Adrenal gland (tissue), 12 donors: ENCODE data around the gene ANKFY1. TPM values are rescaled to one million over a fixed set of nuclear protein-coding genes. Genes with fewer than 3 reads are reported as not detected.

Experiments
- DNase-seq, 7 donors: peaks; one replicate each; pipeline ENCODE4 v3.0.0-alpha.2; 2019 to 2020
- H3K27ac ChIP-seq, 5 donors: fragments of 200-600 bp; sonication (generic) in 4 of 5; 1 replicate in 3 of 5; 2 replicates in 2 of 5; pipeline versions ENCODE4 v1.5.1 to v1.8.0; 2016 to 2020; ENCODE audit warnings: mild to moderate bottlenecking in 1 of 5
- H3K27me3 ChIP-seq: fragments of 200-600 bp; 2 replicates; pipeline ENCODE4 v1.8.0; 2021
- H3K36me3 ChIP-seq, 2 donors: fragments of 200-600 bp; replicated peaks in 1 of 2; 1 replicate in 1 of 2; 2 replicates in 1 of 2; pipeline versions ENCODE4 v1.5.1 to v1.8.0; 2018 to 2022
- H3K4me1 ChIP-seq, 2 donors: fragments of 200-600 bp; replicated peaks in 1 of 2; 1 replicate in 1 of 2; 2 replicates in 1 of 2; pipeline versions ENCODE4 v1.5.1 to v1.8.0; 2018 to 2021
- H3K4me3 ChIP-seq, 4 donors: fragments of 200-600 bp; sonication (generic) in 3 of 4; one replicate each; pipeline ENCODE4 v1.5.1; 2016 to 2018
- H3K9me3 ChIP-seq, 3 donors: fragments of 200-600 bp; sonication (generic) in 1 of 3; replicated peaks in 1 of 3; 1 replicate in 2 of 3; 2 replicates in 1 of 3; pipeline versions ENCODE4 v1.5.1 to v1.8.0; 2016 to 2021
- POLR2A ChIP-seq, 2 donors: fragments of 450-650 bp; IDR thresholded peaks; one replicate each; pipeline ENCODE4 v1.6.1; 2017; ENCODE audit warnings: antibody characterized with exemption in 2 of 2, mild to moderate bottlenecking in 2 of 2, moderate library complexity in 1 of 2
- WGBS, 4 donors: extraction: QIAGEN DNeasy Blood & Tissue Kit in 2 of 4; methylation state at CpG; one replicate each; pipeline versions ENCODE4 v1.1.5 to v1.1.7; 2013 to 2017; 5-methylcytosine and 5-hydroxymethylcytosine counted together
- intact Hi-C, 2 donors: fragments of 100-400 bp; cut with DNase I; formaldehyde crosslinking; loops; one replicate each; pipeline versions ENCODE4 v1.14.1 to v1.15.0; 2022 to 2023
- polyA plus RNA-seq, 3 donors: library from polyadenylated mRNA; stranded (reverse); fragments of 200-250 nt in 2 of 3; fragments of 350-450 nt in 1 of 3; fragmentation: Illumina TruSeq in 1 of 3; extraction: RNeasy Lipid Tissue Mini Kit (QIAGEN cat#74804) in 1 of 3; gene quantifications; one replicate each; pipeline ENCODE4 v1.2.3, GENCODE V29; 2013 to 2014
- total RNA-seq, 9 donors: library from RNA; depleted of rRNA in 4 of 9; stranded (reverse); fragments of >200 nt in 4 of 9; fragments of 120-200 nt in 1 of 9; fragmentation: NEBNext Ultra II Directional in 1 of 9; extraction: Animal tissue kit (Norgen Biotek cat#: 25700) in 1 of 9; gene quantifications; one replicate each; pipeline versions ENCODE4 v1.1.0 to v1.2.4, GENCODE V29; 2013 to 2023
- TF ChIP-seq, protein P1 (sequence below), 6 experiments: fragments of 450-650 bp in 4 of 6; fragments of 200-600 bp in 2 of 6; sonication (generic) in 1 of 6; IDR thresholded peaks; 1 replicate in 5 of 6; 2 replicates in 1 of 6; pipeline versions ENCODE4 v1.5.1 to v1.8.0; 2016 to 2021; ENCODE audit warnings: antibody characterized with exemption in 6 of 6, mild to moderate bottlenecking in 2 of 6, moderate library complexity in 1 of 6
- donor health status: healthy with polysubstance abuse.
- donor health status: Bipolar disorder and iron deficiency.
- donor health status: DM: yes; HTN: yes; CAD: no.
- donor health status: DM: no; HTN: no; CAD: no.
- donor health status: DM: no; HTN: no; CAD: no.
- donor health status: DM: yes; HTN: yes; CAD: no.

ANKFY1 gene
- total and polyA plus RNA-seq, 12 donors: 14.8 to 91.0 (median 46.7) TPM

DNA sequence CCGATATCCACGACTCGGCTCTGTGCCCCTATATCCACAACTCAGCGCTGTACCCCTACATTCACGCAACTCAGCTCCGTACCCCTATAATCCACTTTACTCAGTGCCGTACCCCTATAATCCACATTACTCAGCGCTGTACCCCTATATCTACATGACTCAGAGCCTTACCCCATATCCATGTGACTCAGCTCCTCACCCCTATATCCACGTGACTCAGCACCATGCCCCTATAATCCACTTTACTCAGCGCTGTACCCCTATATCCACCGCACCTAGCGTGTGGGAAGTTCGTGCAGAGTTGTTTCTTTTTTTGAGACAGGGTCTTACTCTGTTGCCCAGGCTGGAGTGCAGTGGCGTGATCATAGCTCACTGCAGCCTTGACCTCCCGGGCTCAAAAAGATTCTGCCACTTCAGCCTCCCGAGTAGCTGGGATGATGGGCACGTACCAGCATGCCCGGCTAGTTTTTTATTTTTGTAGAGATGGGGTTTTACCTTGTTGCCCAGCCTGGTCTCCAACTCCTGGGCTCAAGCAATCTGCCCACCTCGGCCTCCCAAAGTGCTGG, 103.4 kb downstream of the ANKFY1 start:
- TF ChIP-seq, protein P1, sequence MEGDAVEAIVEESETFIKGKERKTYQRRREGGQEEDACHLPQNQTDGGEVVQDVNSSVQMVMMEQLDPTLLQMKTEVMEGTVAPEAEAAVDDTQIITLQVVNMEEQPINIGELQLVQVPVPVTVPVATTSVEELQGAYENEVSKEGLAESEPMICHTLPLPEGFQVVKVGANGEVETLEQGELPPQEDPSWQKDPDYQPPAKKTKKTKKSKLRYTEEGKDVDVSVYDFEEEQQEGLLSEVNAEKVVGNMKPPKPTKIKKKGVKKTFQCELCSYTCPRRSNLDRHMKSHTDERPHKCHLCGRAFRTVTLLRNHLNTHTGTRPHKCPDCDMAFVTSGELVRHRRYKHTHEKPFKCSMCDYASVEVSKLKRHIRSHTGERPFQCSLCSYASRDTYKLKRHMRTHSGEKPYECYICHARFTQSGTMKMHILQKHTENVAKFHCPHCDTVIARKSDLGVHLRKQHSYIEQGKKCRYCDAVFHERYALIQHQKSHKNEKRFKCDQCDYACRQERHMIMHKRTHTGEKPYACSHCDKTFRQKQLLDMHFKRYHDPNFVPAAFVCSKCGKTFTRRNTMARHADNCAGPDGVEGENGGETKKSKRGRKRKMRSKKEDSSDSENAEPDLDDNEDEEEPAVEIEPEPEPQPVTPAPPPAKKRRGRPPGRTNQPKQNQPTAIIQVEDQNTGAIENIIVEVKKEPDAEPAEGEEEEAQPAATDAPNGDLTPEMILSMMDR (IDR thresholded peaks at IDR 0.05): no peak
- no peak for TF ChIP-seq POLR2A (IDR thresholded peaks at IDR 0.05)
- no peaks in the 10 kb centered on the region for H3K9me3 ChIP-seq
- H3K27me3 ChIP-seq: no peaks in the 10 kb centered on the region
- intact Hi-C loops: no loop called here
- peaks cover 0 to 22% of the 10 kb centered on the region in 2 donors for H3K36me3 ChIP-seq
- no peak for DNase-seq
- 85 to 94% (median 88%) methylated on average over 18 to 19 of the region's 19 CpGs for WGBS, 4 donors
- H3K4me1 ChIP-seq: peaks cover 23 to 31% of the 10 kb centered on the region in 2 donors
- no peak overlapping the region for H3K4me3 ChIP-seq
- peak overlapping the region in 1 of 5 donors; percentile 82 for H3K27ac ChIP-seq

DNA sequence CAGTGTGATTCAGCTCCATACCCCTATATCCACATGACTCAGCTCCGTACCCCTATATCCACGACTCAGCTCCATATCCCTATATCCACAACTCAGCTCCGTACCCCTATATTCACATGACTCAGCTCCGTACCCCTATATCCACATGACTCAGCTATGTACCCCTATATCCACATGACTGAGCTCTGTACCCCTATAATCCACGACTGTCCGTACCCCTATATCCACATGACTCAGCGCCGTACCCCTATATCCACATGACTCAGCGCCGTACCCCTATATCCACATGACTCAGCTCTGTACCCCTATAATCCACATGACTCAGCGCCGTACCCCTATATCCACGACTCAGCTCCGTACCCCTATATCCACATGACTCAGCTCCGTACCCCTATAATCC, 104.0 kb downstream of the ANKFY1 start:
- Histone ChIP-seq H3K4me1 (peaks cover 23 to 31% of the 10 kb centered on the region in 2 donors), H3K4me3 (no peak overlapping the region), H3K27ac (no peak overlapping the region), H3K27me3 (no peaks in the 10 kb centered on the region), H3K36me3 (peaks cover 0 to 22% of the 10 kb centered on the region in 2 donors), H3K9me3 (no peaks in the 10 kb centered on the region)
- 93 to 96% (median 95%) methylated on average over 15 of the region's 15 CpGs for WGBS, 4 donors
- TF ChIP-seq, protein P1 (IDR thresholded peaks at IDR 0.05): no peak
- no peak for TF ChIP-seq POLR2A (IDR thresholded peaks at IDR 0.05)
- intact Hi-C loops: no loop called here
- no peak for DNase-seq

DNA sequence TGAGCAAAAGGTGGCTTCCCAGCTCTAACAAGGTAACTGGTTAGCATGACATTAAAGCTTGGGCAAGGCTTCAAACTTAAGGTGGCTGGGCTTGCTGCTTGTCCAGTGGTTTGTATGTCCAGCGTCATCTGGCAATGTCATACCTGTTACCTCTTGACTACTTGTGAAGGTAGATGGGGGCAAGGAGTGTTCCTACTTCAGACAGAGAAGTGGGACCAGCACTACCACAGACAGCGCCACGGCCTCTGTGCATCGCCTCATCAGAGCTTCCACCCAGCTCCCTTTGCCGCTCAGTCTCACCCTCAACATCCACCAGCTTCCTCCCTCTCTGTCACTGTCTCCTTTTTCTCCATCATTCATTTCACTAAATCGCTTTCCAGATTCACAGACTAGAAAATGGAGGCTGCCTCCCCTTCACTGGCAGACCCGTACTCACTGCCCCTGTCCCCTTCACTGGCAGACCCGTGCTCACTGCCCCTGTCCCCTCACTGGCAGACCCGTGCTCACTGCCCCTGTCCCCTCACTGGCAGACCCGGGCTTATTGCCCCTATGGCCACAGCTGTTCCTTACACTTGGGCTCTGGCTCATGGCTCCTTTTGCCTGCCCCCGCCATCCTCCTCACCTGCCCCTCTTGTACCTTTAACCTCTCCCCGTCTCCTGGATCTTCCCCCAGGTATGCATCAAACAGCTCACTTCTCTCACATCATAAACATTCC, 106.0 kb downstream of the ANKFY1 start:
- DNase-seq: no peak
- Histone ChIP-seq H3K27ac (no peak overlapping the region), H3K4me1 (peaks cover 13 to 20% of the 10 kb centered on the region in 2 donors), H3K9me3 (no peaks in the 10 kb centered on the region), H3K27me3 (no peaks in the 10 kb centered on the region), H3K4me3 (no peak overlapping the region), H3K36me3 (peaks cover 0 to 25% of the 10 kb centered on the region in 2 donors)
- WGBS, 4 donors: 92 to 98% (median 96%) methylated on average over 11 to 12 of the region's 12 CpGs
- intact Hi-C loops: no loop called here
- no peak for TF ChIP-seq POLR2A (IDR thresholded peaks at IDR 0.05)
- TF ChIP-seq, protein P1 (IDR thresholded peaks at IDR 0.05): no peak

DNA sequence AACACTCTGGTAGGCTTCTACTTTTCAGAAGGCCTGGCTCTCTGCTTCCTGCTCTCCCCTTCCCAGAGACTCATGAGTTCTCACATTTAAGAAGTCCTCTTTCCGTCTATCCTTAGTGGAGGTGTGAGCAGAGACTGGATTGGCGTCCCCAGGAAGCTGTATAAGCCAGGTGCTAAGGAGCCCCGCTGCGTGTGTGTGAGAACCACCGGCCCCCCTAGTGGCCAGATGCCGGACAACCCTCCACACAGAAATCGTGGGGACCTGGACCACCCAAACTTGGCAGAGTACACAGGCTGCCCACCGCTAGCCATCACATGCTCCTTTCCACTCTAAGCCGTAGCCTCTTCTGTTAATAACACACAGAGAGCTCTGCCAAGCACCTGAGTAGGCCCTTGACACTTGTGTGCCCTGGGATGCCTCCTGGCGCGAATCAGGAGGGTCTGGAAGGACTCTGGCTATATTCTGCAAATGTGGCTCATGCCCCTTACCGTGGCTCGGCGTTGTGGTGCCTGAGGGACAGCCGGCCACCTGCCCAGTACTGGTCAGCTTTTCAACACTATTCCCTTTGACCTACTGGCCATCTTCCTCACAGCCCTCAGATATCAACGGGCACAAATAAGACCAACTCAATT, 106.9 kb downstream of the ANKFY1 start:
- no peak overlapping the region for H3K27ac ChIP-seq
- no peak for TF ChIP-seq POLR2A (IDR thresholded peaks at IDR 0.05)
- TF ChIP-seq, protein P1 (IDR thresholded peaks at IDR 0.05): no peak
- no peaks in the 10 kb centered on the region for H3K9me3 ChIP-seq
- no peak for DNase-seq
- H3K36me3 ChIP-seq: peaks cover 0 to 25% of the 10 kb centered on the region in 2 donors
- H3K27me3 ChIP-seq: no peaks in the 10 kb centered on the region
- H3K4me1 ChIP-seq: peaks cover 11% of the 10 kb centered on the region in 2 donors
- 82 to 92% (median 88%) methylated on average over 11 to 16 of the region's 16 CpGs for WGBS, 4 donors
- no peak overlapping the region for H3K4me3 ChIP-seq
- intact Hi-C loops: no loop called here
